Activated CD8-positive, alpha-beta T cell treated with anti-CD3 and anti-CD28 coated beads for 36 hours (primary cell): ENCODE data around the gene SLC1A4. TPM values are rescaled to one million over a fixed set of nuclear protein-coding genes. Genes with fewer than 3 reads are reported as not detected.

Source experiments
- ATAC-seq: fragments of 200-7000 bp; cut with Tn5 transposase; one replicate; pipeline ENCODE4 v1.10.0; 2021; ENCODE audit warnings: mild to moderate bottlenecking, moderate library complexity
- CTCF ChIA-PET: fragments of 350-600 bp; sonication (Branson Sonifier 250); formaldehyde crosslinking; loops from one replicate; lab custom pipeline; 2021; ENCODE audit warnings: antibody characterized with exemption; lab: Charles Lee
- POLR2A ChIA-PET: fragments of 350-600 bp; sonication (Branson Sonifier 250); formaldehyde crosslinking; loops from one replicate; lab custom pipeline; 2021; ENCODE audit warnings: antibody characterized with exemption; lab: Charles Lee
- DNase-seq: peaks from one replicate; pipeline ENCODE4 v3.0.0-alpha.2; 2020
- H3K27ac Mint-ChIP-seq: one replicate; pipeline ENCODE4 v1.8.0; 2021; ENCODE audit warnings: mild to moderate bottlenecking, mixed read lengths
- H3K27me3 Mint-ChIP-seq: one replicate; pipeline ENCODE4 v1.8.0; 2021; ENCODE audit warnings: mixed read lengths
- H3K36me3 Mint-ChIP-seq: one replicate; pipeline ENCODE4 v1.8.0; 2021; ENCODE audit warnings: low read depth, mixed read lengths
- H3K4me1 Mint-ChIP-seq: one replicate; pipeline ENCODE4 v1.8.0; 2021; ENCODE audit warnings: low read depth, mixed read lengths
- H3K4me3 Mint-ChIP-seq: one replicate; pipeline ENCODE4 v1.8.0; 2021; ENCODE audit warnings: mild to moderate bottlenecking, moderate library complexity, mixed read lengths
- H3K9me3 Mint-ChIP-seq: one replicate; pipeline ENCODE4 v1.8.0; 2021; ENCODE audit warnings: mixed read lengths
- intact Hi-C: fragments of 100-400 bp; cut with micrococcal nuclease; formaldehyde crosslinking; loops from one replicate; pipeline ENCODE4 v1.10.0; 2022
- total RNA-seq, 2 experiments: library from RNA; stranded (reverse); gene quantifications; one replicate each; pipeline ENCODE4 v1.2.3, GENCODE V29; 2021
- TF ChIP-seq, protein P1 (sequence below): fragments of 200-600 bp; IDR thresholded peaks from one replicate; pipeline ENCODE4 v1.8.0; 2022; ENCODE audit warnings: antibody characterized with exemption, mild to moderate bottlenecking

The SLC1A4 gene
- total RNA-seq, 2 experiments from 2014 or later = 14.6 to 14.9 TPM

DNA sequence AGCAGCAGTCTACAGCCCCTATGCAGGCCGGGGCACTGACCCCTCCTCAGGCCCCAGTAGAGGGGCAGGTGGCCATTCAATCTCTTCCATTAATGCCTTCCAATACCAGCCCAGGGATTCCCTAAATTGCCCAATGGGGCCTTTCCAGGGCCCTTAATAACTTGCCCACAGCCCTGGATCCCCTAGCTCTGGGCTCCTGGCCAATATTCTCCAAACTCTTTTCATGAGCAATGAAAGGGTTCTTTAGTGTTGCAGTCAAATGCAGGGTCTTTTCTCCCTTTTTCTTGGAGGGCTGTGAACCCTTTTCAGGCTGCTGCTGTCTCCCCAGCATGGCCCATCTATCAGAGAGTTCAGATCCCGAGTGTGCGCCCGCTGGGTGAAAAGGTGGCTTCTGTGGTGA lies 41.3 kb upstream of the SLC1A4 start:
- POLR2A ChIA-PET = no interaction called here
- H3K9me3 Mint-ChIP-seq = no peaks in the 10 kb centered on the region

DNA sequence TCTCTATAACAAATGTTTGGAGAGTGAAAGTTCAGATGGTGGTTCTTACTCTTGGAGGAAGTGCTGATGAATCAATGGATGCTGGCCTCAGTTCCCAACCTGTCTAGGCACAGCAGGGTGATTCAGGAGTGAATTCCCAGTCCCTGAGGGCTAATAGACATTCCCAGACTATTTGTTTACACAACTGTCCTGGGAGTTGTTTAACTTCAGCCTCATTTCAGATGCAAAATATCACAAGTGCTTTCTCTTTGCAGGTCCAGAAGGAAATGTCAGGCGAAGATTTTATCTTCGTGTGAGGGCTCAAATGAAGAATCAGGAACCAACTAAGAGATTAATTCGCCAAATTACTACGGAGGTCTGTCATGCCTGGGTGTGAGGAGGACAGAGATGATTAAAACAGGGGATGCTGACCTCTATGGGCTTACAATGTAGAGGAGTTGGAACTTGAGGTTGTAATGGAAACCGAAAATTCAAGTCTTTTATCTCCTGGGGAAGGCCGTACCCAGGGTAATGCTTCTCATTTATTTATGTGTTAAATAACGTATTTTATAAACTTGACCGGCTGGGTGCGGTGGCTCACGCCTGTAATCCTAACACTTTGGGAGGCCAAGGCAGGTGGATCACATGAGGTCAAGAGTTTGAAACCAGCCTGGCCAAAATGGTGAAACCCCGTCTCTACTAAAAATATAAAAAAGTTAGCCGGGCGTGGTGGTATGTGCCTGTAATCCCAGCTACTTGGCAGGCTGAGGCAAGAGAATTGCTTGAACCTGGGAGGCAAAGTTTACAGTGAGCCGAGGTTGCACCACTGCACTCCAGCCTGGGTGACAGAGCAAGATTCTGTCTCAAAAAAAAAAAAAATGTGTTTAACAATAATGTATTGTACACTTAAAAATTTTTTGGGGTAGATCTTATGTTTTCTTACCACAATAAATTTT lies 38.7 kb upstream of the SLC1A4 start:
- no peak for DNase-seq
- TF ChIP-seq, protein P1, sequence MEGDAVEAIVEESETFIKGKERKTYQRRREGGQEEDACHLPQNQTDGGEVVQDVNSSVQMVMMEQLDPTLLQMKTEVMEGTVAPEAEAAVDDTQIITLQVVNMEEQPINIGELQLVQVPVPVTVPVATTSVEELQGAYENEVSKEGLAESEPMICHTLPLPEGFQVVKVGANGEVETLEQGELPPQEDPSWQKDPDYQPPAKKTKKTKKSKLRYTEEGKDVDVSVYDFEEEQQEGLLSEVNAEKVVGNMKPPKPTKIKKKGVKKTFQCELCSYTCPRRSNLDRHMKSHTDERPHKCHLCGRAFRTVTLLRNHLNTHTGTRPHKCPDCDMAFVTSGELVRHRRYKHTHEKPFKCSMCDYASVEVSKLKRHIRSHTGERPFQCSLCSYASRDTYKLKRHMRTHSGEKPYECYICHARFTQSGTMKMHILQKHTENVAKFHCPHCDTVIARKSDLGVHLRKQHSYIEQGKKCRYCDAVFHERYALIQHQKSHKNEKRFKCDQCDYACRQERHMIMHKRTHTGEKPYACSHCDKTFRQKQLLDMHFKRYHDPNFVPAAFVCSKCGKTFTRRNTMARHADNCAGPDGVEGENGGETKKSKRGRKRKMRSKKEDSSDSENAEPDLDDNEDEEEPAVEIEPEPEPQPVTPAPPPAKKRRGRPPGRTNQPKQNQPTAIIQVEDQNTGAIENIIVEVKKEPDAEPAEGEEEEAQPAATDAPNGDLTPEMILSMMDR = no peak
- ChIA-PET CTCF (no interaction called here), POLR2A (interaction anchor here (0.6 kb wide), 1 partner anchor 72 kb away, joined by 3 read pairs; no protein-coding TSS in a partner anchor)
- Mint-ChIP-seq H3K36me3 (peaks cover 2% of the 10 kb centered on the region), H3K27ac (no peak overlapping the region), H3K9me3 (no peaks in the 10 kb centered on the region), H3K4me1 (peaks cover 22% of the 10 kb centered on the region), H3K27me3 (no peaks in the 10 kb centered on the region), H3K4me3 (no peak overlapping the region)
- no peak for ATAC-seq
- intact Hi-C loops = no loop called here

More for the DNA sequence above, 41.3 kb upstream of the SLC1A4 start:
- Mint-ChIP-seq H3K36me3 (peaks cover 2% of the 10 kb centered on the region), H3K4me3 (no peak overlapping the region), H3K4me1 (peaks cover 27% of the 10 kb centered on the region), H3K27me3 (no peaks in the 10 kb centered on the region), H3K27ac (peak overlapping the region; percentile 23)
- TF ChIP-seq, protein P1 = no peak
- CTCF ChIA-PET = interaction anchor here (0.8 to 3.6 kb wide), 2 partner anchors 30 to 78 kb away, joined by 3 to 15 read pairs; no protein-coding TSS in a partner anchor
- DNase-seq = no peak
- ATAC-seq = no peak
- intact Hi-C loops = loop anchor here (5.0 kb wide), 1 partner anchor 39 kb away; the partner anchor contains the start of gene SLC1A4

DNA sequence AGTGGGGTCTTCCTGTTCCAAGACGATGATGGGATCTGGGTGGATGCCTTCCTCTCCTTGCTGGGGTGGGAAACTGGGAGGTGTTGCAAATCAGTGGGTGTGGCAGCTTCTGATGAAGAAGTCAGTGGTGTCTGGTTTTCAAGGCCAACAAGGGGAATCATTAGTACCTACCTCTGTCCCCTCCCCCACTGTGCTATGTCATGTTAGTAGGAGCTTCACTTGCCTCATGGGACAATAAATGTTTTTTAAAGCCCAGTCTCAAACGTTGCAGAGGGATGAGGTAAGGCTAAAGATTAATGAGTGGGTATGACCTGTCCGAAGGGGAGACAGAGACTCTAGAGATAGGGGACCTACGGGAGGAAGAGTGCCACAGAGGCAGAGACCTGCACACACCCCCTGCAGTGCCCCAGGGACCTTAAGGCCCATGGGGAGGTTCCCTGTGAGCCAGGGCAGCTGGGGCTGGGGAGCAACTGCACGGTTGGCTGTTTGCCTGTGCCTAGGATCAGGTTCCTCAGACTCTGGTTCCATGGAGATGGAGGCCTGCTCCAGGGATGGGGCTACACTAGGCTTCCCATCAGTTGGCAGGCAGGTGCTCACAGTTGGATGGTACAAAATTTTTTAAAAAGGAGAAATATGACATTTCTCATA lies 37.8 kb upstream of the SLC1A4 start:
- intact Hi-C loops = no loop called here
- DNase-seq = no peak

DNA sequence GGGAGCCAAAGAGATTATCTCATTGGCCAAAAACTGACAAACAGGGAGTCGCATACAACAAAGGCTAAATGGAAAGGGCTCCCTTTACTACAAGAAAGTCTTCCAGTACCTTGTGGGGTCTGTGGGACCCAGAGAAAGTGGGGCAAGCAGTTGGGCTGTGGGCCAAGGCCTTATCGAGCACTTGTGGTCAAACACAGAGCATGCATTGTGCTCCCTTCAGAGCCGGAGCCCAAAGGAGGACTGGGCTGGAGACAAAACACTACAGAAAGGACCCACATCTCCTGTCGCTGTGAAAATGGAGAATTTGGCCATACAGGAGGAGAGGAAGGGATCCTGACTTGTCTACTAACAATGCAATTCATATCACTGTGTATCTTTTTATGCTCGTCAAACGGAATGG lies 37.1 kb upstream of the SLC1A4 start:
- ATAC-seq = no peak
- Mint-ChIP-seq H3K4me3 (no peak overlapping the region), H3K27ac (no peak overlapping the region), H3K4me1 (peaks cover 6% of the 10 kb centered on the region), H3K27me3 (no peaks in the 10 kb centered on the region), H3K36me3 (no peaks in the 10 kb centered on the region), H3K9me3 (no peaks in the 10 kb centered on the region)
- TF ChIP-seq, protein P1 = no peak
- intact Hi-C loops = no loop called here
- DNase-seq = no peak
- ChIA-PET CTCF (no interaction called here), POLR2A (no interaction called here)

More for the DNA sequence above, 37.8 kb upstream of the SLC1A4 start:
- CTCF ChIA-PET = no interaction called here
- ATAC-seq = no peak
- TF ChIP-seq, protein P1 = no peak
- Mint-ChIP-seq H3K27me3 (no peaks in the 10 kb centered on the region), H3K9me3 (no peaks in the 10 kb centered on the region), H3K27ac (no peak overlapping the region), H3K4me3 (no peak overlapping the region), H3K4me1 (peaks cover 13% of the 10 kb centered on the region), H3K36me3 (peaks cover 2% of the 10 kb centered on the region)
- POLR2A ChIA-PET = interaction anchor here (0.6 kb wide), 1 partner anchor 71 kb away, joined by 3 read pairs; no protein-coding TSS in a partner anchor
